HG03064 (cell line): ENCODE data around the gene PRDM16.

ENCODE experiments used
- ATAC-seq: cut with Tn5 transposase; IDR thresholded peaks from one replicate; pipeline ENCODE4 v1.9.1; 2021; ENCODE audit warnings: low read depth; ENCODE audit not compliant: unreplicated experiment

The PRDM16 gene

GRCh38 chr1:3312898-3313575 lies 244.0 kb downstream of the PRDM16 start:
- no peak for ATAC-seq

- ATAC-seq: no peak
These were observed 244.6 kb downstream of the PRDM16 start for GRCh38 chr1:3313576-3313950.

- no peak for ATAC-seq
These were observed 245.7 kb downstream of the PRDM16 start for GRCh38 chr1:3314491-3315381.

GRCh38 chr1:3315399-3316339 lies 246.7 kb downstream of the PRDM16 start:
- no peak for ATAC-seq

GRCh38 chr1:3316340-3316943 lies 247.4 kb downstream of the PRDM16 start:
- ATAC-seq: no peak

GRCh38 chr1:3317456-3317855 lies 248.5 kb downstream of the PRDM16 start:
- ATAC-seq: no peak

- no peak for ATAC-seq
These were observed 249.3 kb downstream of the PRDM16 start for GRCh38 chr1:3318329-3318728.

- ATAC-seq: no peak
These were observed 250.9 kb downstream of the PRDM16 start for GRCh38 chr1:3319874-3320245.

GRCh38 chr1:3320246-3321152 lies 251.5 kb downstream of the PRDM16 start:
- no peak for ATAC-seq

GRCh38 chr1:3321559-3322449 lies 252.8 kb downstream of the PRDM16 start:
- ATAC-seq: no peak

GRCh38 chr1:3322450-3323020 lies 253.5 kb downstream of the PRDM16 start:
- no peak for ATAC-seq

GRCh38 chr1:3323021-3323795 lies 254.2 kb downstream of the PRDM16 start:
- no peak for ATAC-seq

GRCh38 chr1:3323796-3324703 lies 255.0 kb downstream of the PRDM16 start:
- no peak for ATAC-seq

GRCh38 chr1:3324704-3325535 lies 255.9 kb downstream of the PRDM16 start:
- no peak for ATAC-seq

- no peak for ATAC-seq
These were observed 257.7 kb downstream of the PRDM16 start for GRCh38 chr1:3326516-3327388.
